GM21529 (cell line): ENCODE measurements around the gene SLC43A2.
"Not testable (repeated sequence)": the region's sequence is repeated elsewhere in the genome, so short reads cannot be mapped to it uniquely, and the experiment has no call there.

Experiments used
- ATAC-seq: cut with Tn5 transposase; IDR thresholded peaks from one replicate; pipeline ENCODE4 v1.9.1; 2021; ENCODE audit not compliant: unreplicated experiment

Gene SLC43A2

DNA sequence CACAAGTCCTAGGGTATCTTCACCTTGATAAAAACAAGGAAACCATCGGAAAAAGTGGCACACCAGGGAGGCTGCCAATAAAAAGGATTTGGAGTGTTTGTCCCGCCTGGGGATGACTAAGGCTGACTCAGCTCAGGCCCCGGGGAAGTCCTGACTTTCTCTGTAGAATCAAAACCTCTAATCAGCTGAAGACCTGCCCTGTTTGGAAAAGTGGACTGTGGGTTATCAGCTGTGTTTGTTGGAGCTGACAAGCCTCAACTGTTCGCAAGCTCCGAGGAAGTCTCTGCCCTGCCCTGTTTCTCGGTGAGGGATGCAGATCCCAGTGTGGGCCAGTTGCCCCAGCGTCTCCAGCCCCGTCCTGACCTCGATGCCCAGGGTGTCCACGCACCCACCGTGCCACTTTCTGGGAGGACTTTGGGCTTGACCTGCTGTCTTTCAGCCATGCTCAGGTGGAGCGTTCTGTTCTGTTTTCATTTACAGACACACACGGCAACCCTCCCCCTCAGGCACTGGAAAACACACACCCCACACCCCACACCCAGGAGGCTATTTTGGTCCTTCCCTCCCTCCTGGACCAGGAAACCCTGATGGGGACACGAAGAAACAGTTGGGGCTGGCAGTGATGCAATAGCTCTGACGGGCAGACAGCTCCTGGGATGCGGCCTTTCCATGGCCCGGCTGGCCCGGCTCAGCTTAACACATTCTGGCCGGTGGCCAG, 38.4 kb downstream of the SLC43A2 start:
- ATAC-seq = no peak

DNA sequence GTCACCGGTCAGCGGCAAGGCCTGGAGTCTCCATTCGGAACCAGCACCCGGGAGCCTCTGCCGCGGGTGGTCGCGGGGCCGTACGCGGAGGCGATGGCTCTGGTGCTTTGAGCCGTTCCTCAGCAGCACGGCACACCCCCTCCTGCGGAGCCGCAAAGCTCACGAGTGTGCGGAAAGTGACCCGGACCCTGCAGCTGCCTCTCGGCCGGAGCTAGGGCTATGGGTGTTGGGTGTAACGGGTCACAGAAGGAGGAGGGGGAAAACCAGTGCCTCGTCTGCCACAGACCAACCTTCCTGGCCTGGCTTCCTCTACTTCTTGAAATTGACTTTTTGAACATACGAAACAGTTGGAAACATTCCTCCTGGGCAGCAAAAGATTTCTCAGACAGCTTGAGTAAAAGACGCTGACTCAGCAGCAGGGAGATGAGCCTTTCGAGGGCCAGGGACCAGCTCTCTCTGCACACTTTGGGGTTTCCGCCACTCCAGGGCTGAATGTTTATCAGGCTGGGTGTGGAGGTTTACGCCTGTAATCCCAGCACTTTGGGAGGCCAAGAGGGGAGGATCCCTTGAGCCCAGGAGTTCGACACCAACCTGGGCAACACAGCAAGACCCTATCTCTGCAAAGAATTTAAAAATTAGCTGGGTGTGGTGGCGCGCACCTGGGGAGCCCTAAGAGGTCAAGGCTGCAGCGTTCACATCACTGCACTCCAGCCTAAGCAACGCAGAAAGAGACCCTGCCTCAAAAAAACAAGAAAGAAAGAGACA, 39.6 kb downstream of the SLC43A2 start:
- no peak for ATAC-seq

DNA sequence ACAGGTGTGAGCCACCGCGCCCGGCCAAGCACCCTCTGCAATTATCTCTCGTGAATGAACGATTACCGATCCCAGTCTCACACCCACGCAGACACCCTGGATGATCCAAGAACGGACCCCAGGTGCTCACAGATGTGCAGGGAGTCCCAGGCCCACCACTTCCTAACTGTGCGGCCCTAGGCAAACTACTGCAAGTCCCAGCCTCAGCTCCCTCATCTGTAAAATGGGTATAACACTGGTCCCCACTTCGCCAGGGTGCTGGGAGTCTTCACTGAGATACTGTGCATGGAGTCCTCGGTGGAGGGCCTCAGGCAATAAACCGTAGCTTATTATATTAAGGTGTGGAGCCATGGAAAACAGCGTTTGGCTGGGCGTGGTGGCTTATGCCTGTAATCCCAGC, 44.5 kb downstream of the SLC43A2 start:
- no peak for ATAC-seq

DNA sequence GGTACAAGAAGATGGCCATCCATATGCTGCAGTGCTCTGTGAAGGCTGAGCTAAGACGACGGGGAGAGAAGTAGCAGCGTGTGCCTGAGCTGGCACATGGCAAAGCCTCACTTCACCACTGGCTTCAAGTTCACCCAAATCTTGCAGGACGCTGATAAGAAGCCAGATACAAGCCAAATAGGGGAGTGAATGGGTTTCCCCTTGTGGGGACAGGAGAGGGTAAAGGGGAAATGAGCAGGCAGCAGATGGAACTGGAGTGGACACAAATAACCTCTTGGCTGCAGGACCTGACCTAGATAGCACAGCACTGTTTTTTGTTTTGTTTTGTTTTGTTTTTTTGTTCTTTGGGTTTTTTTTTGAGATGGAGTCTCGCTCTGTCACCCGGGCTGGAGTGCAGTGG, 45.1 kb downstream of the SLC43A2 start:
- ATAC-seq = no peak

DNA sequence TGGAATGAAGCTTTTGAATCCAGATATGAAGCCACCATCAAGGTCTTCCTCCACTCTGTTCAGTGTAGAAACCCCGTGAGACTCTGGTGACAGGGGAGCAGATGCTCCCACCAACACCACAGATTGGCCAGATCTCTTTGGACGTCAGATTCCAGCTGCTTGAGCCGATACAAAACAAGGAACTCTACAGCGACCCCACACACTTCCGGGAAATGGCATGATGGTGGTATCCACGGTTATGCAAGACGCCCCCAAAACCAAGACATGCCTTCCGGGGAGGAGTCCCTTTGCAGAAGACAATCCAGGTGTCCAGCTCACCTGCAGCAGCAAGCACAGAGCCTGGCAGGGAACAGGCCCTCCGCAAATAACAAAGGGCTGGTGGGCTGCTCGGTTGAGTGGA, 46.3 kb downstream of the SLC43A2 start:
- ATAC-seq = no peak

DNA sequence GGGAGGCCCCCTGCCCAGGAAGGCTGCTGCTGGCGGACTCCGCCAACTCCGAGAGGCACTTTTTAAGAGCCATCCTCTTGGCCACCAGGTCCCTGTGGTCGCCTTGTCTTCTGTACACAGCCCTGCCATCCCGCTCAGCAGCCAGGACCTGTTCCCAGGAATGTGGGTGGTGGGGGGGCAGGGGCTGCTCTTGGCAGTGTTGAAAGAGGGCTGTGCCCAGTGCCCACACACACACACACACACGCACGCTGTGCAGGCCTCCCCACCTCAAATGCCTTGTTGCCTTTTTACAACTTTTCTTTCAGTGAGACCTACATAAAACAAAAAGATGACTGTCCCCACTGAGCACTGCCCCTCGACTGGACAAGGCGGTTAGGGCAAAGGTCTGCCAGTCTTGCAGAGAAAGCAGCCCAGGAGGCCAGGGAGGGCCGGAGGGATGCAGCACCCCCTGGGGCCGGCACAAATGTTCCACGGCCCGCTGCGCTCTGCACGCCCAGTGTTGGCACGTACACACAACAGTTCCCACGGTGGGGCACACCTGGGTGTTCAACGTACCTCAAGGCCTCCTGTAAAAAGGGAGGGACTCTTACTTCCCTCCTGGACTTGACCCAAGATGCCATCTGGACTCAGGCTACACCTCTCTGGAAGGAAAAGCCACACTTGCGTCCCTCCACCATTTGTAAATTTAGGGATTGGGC, 47.5 kb downstream of the SLC43A2 start:
- no peak for ATAC-seq

DNA sequence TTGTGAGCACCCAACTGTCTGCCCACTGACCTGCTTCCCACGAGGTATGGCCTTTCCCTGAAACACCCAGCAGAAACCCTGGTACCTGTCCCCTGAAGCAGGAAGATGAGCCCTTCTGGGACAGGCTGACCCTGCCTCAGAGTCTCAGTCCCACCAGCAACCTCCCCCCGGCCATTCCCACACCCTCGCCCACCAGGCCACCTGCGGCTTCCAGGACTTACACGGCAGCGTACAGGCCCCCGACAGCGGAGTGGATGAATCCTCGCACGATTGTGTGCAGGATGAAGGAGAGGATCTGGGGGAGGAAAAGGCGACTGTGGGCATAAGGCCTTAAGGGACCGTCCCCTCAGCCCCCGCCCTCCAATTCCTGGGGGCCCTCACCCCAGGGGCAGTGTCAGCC, 50.6 kb downstream of the SLC43A2 start:
- ATAC-seq = no peak

DNA sequence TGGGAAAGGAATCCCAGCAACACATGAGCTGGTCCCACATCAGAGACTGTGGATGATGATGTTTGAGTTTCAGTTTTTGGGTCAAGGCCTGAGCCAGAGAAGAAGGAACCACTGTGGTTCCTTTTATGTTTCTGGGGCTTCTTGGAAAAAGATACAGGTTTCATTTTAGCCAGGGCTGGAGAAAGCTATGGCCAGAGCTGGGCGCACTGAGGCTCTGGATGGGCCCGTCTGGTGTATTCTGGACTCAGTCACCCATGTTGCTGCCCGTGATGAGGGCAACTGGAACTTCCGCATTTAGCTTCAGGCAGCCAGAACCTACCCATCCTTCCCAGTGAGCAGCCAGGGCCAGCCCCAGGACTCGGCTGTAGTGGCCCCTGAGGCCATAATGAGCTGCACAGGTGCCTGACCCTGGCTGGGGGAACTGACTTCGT, 51.0 kb downstream of the SLC43A2 start:
- ATAC-seq = no peak

DNA sequence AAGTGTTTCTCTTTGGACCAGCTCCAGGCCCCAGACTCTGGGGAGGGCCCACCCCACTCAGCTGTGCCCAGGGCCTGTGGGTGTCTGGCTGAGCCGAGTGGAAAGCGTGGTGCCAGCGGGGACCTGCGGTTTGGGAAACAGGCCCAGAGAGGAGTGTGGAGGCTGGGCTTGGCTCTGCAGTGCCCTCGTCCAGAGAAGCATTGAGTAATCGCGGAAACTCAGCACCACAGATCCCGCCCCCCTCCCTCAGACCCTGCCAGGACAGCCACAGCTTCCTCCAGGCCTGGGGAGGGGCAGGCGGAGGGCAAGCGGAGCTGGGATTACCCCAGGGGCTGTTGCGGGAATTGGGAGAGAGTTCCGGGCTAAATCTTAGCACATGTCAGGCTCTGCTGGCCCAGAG, 51.5 kb downstream of the SLC43A2 start:
- no peak for ATAC-seq

DNA sequence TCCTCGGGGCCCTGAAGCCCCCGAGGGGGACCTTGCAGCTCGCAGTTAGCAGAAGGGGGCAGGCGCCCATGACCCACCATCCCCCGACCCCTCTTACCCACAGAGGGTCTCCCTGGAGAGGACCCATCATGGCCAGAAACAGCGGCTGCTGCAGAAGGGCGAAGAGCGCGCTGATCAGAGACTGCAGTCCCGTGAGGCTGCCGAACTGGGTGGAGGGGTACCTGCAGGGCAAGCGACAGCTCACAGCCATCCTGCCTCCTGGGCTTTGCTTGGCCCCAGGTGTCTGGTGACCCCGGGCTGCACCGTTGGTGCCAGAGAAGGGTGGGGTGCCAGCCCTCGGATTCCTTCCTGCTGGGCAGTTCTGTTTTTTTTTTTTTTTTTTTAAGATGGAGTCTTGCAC, 52.1 kb downstream of the SLC43A2 start:
- ATAC-seq = no peak

DNA sequence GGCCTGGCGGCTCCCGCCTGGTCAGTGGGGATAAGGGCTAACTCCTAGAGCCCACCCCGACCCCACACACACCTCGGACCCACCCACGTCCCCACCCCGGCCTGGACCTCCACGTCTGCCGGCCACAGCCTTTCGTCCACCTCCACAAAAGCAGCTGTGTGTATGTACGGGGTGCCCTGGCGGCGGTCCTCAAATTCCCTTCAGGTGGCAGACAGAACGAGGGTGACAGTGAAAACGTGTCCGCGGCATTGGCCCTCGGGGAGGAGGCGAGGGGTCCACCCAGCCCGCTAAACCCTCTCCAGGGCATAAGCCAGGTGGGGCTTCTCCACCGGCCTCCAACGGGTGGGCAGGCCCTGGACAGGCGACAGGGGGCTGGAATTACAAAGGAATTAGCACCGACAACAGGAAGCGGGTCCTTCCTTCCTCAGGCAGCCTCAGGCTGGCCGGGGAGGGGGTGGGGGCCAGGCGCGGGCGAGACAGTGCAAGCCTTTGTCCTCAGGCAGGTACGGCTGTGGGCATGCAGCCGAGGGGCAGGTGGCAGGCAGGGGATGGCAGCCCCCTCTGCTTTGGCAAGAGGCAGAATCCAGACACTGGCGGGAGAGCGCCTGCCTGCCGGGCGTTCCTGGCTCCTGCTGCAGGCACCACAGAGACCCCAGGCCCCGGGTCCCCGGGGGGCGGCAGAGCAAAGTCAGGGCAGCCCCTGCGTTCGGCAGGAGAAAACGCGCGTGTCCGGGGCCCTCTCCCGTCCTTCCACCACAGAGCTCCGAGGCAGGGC, 53.8 kb downstream of the SLC43A2 start:
- ATAC-seq = no peak

DNA sequence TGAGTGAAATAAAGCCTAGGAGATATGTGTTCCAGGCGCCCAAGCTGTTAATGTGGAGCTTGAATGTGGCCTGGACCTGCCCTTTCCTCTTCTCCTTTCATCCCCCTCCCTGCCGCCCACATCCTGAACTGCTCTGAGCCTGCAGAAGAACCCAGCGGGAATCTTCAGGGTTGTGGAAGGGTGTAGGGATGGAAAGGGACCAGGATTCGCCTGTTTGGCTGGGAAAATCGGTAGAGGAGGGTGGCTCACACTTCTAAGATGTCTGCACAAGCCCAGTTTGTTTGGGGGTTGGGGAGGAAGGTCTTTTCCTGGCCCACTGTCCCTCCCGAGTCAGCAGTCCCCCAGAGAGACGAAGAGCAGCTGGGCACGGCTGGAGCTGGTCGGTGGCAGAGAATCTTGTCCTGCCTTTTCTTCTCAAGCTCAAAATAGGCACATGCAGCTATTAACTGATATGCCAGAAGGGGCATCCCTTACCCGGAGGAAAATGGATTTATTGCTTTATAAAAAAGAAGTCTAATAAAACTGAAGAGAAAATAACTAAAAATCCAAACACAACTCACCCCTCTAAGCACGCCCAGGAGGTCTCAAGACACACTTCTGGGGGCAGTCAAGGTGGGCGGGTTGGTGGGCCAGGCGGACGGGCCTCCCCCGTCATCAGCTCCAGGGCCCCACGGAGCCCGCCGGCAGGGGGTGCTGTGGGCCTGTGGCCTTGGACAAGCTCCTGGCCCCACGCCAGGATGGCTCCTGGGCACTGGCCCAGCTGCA, 54.5 kb downstream of the SLC43A2 start:
- no peak for ATAC-seq

DNA sequence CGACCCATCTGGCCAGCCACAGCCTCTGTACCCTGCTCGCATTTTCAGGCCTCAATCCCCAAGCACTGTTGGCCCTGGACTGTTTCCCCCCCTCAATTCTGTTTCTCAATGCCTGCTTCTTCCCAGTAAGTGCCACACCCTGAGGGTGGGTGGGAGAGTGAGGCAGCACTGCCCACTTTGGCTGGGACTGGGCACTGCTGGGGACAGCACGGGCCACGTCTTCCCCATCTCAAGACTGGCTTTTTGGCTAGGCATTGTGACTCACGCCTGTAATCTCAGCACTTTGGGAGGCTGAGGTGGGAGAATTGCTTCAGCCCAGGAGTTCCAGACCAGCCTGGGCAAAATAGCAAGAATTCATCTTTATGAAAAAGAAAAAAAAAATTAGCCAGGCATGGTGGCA, 56.0 kb downstream of the SLC43A2 start:
- not testable (repeated sequence) for ATAC-seq

DNA sequence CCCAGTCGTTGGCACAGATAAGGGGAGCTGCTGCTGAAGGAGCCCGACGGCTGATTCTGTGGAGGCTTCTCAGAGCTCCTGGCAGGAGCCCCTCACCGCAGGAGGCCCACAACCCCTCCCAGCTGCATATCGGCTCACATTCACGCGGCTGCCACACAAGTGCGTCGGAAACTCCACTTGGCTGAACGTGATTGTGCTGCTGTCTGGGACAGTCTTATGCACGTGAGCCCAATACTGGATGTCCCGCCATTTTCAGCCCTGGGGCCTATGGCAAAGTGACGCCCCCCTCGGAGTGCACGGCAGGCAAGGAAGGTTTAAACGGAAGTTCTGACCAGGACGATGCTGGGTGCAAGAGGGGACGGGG, 57.3 kb downstream of the SLC43A2 start:
- no peak for ATAC-seq

DNA sequence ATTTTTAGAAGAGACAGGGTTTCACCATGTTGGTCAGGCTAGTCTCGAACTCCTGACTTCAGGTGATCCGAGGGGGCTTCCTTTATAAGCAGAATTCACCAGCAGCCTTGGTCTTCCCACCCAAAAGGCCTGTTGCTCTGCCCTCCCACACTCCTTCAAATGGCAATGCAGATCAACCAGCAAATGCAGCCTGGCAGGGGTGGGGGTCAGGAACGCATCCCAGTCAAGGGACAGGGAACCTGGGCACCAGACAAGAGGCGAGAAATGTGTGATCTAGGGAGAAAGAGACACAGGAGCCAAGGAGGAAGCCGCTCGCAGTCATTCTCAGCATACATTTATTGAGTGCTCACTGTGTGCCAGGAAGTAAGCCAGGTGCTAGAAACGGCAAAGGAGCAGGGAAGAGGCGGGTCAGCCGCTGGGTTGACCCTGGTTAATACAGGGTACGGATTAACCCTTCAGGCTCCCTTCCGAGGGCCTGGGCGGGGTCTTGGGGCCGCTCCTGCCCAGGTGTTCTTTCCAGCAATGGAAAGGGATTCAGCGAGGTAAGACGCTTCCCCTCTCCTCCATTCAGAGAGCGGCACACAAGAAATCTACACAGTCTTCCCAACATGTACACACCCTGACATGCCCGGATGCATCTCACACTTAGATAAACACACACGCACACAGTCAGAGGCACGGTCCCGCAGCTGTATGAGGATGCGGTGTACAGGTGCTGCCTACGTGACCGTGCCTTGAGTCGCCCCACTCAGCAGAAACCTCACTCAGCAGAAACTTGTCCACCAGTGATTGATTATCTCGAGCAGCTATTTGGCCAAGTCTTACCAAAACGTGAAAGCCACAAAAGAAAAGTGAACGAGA, 59.5 kb downstream of the SLC43A2 start:
- ATAC-seq = no peak

DNA sequence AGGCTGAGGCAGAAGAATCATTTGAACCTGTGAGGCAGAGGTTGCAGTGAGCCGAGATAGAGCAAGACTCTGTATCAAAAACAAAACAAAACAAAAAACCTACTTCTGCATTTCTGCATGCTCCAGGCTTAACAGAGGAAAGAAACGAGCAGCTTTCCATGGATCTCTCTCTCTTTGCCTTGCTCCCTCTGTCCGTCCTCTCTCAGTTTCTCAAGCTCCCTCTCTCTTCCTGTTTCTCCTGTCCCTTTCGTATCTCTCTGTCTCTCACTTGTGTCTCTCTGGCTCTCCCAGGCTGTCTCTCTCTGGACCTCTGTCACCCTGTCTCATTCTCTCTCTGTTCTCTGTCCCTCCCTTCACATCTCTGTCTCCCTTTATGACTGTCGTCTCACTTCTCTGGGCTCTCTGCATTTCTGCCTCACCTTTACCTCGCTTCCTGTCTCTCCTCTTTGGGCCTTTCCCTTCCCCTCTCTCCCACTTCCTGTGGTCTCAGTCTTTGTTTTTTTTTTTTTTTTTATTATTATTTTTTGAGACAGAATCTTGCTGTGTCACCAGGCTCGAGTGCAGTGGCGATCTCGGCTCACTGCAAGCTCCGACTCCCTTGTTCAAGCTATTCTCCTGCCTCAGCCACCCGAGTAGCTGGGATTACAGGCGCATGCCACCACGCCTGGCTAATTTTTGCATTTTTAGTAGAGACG, 62.0 kb downstream of the SLC43A2 start:
- peak; percentile 45 for ATAC-seq

DNA sequence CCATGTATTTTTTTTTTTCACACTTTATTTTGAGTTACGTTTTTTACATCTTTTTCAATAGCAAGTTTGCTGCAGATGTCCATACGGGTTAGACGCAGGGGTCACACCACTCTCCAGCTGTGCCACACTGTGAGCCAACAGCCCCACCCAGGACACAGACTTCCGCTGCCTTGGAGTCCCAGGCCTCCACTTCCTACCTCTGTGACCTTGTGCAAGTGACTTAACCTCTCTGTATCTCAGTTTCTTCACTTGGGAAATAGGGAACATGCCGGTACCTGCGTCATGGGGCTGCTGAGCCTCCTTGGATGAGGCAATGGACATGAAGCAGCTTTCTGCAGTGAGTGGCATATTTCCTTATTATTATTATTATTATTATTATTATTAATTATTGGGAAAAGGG, 62.8 kb downstream of the SLC43A2 start:
- ATAC-seq = no peak

DNA sequence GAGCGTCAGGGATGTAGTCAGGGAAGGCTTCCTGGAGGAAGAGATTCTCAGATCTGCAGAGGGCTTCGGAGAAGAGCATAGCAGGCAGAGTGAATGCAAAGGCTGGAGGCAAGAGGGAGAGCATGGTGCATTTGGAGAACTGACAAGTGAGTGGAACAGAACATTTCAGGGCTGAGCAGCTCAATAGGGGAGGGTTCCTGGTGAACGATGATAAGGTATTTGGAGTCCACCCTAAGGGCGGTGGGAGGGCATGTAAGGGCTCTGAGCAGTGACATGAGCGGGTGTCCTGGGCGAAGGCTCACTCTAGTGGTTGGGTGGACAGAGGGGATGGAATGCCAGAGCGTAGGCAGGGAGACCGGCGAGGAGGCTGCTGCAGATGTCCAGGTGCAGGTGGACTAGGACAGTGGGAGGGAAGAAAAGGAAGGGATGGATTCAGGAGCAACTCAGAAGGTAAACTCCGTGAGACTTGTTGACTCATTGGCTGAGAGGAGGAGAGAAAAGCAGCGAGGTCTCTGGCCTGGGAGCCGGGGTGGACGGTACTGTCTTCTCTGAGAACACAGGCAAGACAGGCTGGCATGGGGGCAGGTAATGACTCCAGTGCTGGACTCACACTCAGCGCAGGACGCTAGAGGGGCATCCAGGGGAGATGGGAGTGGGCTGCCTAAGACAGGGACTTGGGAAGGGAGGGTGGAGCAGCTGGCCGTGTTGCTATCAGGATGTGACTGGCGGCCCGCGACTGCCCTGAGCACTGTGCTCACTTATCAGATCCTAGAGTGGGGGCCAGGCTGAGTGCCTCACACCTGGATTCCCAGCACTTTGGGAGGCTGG, 64.6 kb downstream of the SLC43A2 start:
- ATAC-seq = no peak
